ENCODE measurements around the gene CHAC1.

- TF ChIP-seq CTCF (IDR thresholded peaks at IDR 0.05), result peak in 3 of 7 experiments; percentile 48 to 89 (median 51)
- TF ChIP-seq POLR2A (IDR thresholded peaks at IDR 0.05), result no peak
- peak in 1 of 3 donors; percentile 47 for TF ChIP-seq POLR2AphosphoS5 (IDR thresholded peaks at IDR 0.05)
Observed at GRCh38 chr15:40941528-40942336, 11.5 kb upstream of the CHAC1 start.
